Gastrocnemius medialis (tissue), 4 donors: Measurements from ENCODE around the gene TSPAN11.

Source experiments
- POLR2A ChIP-seq, 2 donors: fragments of 450-650 bp; IDR thresholded peaks; one replicate each; pipeline ENCODE4 v1.6.1; 2017; ENCODE audit warnings: antibody characterized with exemption in 2 of 2, mild to moderate bottlenecking in 2 of 2, moderate library complexity in 2 of 2
- TF ChIP-seq, protein P1 (sequence below), 5 experiments: fragments of 450-650 bp in 3 of 5; fragments of 200-600 bp in 2 of 5; sonication (generic) in 2 of 5; IDR thresholded peaks in 4 of 5; conservative IDR thresholded peaks in 1 of 5; 1 replicate in 4 of 5; 2 replicates in 1 of 5; pipeline ENCODE4 v1.5.1; 2016 to 2019; ENCODE audit warnings: antibody characterized with exemption in 5 of 5, mild to moderate bottlenecking in 3 of 5, moderate library complexity in 3 of 5

DNA sequence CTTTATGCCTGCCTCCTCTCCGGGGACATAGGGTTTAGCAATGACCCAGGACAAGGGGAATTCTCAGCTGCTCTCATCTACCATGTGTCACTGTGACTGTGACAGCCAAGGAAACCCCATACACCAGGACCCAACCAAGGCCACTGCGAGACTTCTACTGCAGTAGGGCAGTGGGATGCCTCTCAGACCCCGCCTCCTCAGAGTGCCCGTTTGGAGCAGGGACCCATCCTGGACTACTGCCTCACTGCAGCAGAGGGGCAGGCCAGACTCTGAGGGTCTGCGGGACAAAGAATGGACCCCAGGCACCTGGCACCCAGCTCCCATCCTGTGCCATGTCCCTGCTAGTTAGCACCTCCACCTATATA lies 75.8 kb downstream of the TSPAN11 start:
- no peak for TF ChIP-seq POLR2A (IDR thresholded peaks at IDR 0.05)
- TF ChIP-seq, protein P1, sequence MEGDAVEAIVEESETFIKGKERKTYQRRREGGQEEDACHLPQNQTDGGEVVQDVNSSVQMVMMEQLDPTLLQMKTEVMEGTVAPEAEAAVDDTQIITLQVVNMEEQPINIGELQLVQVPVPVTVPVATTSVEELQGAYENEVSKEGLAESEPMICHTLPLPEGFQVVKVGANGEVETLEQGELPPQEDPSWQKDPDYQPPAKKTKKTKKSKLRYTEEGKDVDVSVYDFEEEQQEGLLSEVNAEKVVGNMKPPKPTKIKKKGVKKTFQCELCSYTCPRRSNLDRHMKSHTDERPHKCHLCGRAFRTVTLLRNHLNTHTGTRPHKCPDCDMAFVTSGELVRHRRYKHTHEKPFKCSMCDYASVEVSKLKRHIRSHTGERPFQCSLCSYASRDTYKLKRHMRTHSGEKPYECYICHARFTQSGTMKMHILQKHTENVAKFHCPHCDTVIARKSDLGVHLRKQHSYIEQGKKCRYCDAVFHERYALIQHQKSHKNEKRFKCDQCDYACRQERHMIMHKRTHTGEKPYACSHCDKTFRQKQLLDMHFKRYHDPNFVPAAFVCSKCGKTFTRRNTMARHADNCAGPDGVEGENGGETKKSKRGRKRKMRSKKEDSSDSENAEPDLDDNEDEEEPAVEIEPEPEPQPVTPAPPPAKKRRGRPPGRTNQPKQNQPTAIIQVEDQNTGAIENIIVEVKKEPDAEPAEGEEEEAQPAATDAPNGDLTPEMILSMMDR (IDR thresholded peaks at IDR 0.05 in 4 of 5, conservative IDR thresholded peaks at IDR 0.05 in 1 of 5), result no peak
